Stomach (tissue), 9 donors: ENCODE results near the gene TMTC1. TPM values are rescaled to one million over a fixed set of nuclear protein-coding genes. Genes with fewer than 3 reads are reported as not detected.

Experiments
- DNase-seq, 2 donors: peaks; one replicate each; pipeline versions ENCODE4 v3.0.0 to v3.0.0-alpha.2; 2013 to 2019
- H3K27ac ChIP-seq, 5 donors: fragments of 200-600 bp in 4 of 5; sonication (generic) in 4 of 5; one replicate each; pipeline ENCODE4 v1.5.1; 2013 to 2019; ENCODE audit warnings: mild to moderate bottlenecking in 1 of 5, moderate library complexity in 1 of 5
- H3K27me3 ChIP-seq, 3 donors: fragments of 200-600 bp; sonication (generic); one replicate each; pipeline ENCODE4 v1.5.1; 2017 to 2019; ENCODE audit warnings: mixed run types in 1 of 3
- H3K36me3 ChIP-seq, 4 donors: fragments of 200-600 bp; sonication (generic); 1 replicate in 3 of 4; 2 replicates in 1 of 4; pipeline ENCODE4 v1.5.1; 2016 to 2019
- H3K4me1 ChIP-seq, 4 donors: fragments of 200-600 bp; sonication (generic); one replicate each; pipeline ENCODE4 v1.5.1; 2016 to 2019
- H3K4me3 ChIP-seq, 4 donors: fragments of 200-600 bp; sonication (generic) in 3 of 4; one replicate each; pipeline ENCODE4 v1.5.1; 2016 to 2019; ENCODE audit warnings: mild to moderate bottlenecking in 1 of 4
- H3K9me3 ChIP-seq, 4 donors: fragments of 200-600 bp; sonication (generic); one replicate each; pipeline ENCODE4 v1.5.1; 2016 to 2019
- EP300 ChIP-seq: sonication (generic); formaldehyde crosslinking; IDR thresholded peaks from one replicate; pipeline ENCODE4 v1.6.1; 2017; ENCODE audit warnings: antibody characterized with exemption
- POLR2A ChIP-seq, 4 donors: fragments of 450-650 bp; IDR thresholded peaks; one replicate each; pipeline ENCODE4 v1.6.1; 2016; ENCODE audit warnings: antibody characterized with exemption in 4 of 4, control low read depth in 2 of 4, mild to moderate bottlenecking in 1 of 4, moderate library complexity in 1 of 4
- POLR2AphosphoS5 ChIP-seq, 3 donors: sonication (generic); formaldehyde crosslinking; IDR thresholded peaks; one replicate each; pipeline ENCODE4 v1.6.1; 2016; ENCODE audit warnings: antibody characterized with exemption in 3 of 3
- WGBS, 5 donors: extraction: QIAGEN DNeasy Blood & Tissue Kit in 3 of 5; methylation state at CpG; one replicate each; pipeline versions ENCODE4 v1.1.5 to v1.1.7; 2013 to 2018; 5-methylcytosine and 5-hydroxymethylcytosine counted together
- intact Hi-C: fragments of 100-400 bp; cut with DNase I; formaldehyde crosslinking; loops from one replicate; pipeline ENCODE4 v1.15.1; 2023; ENCODE audit warnings: low total_unique reads
- polyA plus RNA-seq, 3 donors: library from polyadenylated mRNA; stranded (reverse); fragments of 200-250 nt; gene quantifications; one replicate each; pipeline ENCODE4 v1.2.3, GENCODE V29; 2013
- total RNA-seq, 5 donors: library from RNA; depleted of rRNA; stranded (reverse); fragments of >200 nt; gene quantifications; one replicate each; pipeline versions ENCODE4 v1.1.0 to v1.2.3, GENCODE V29; 2014 to 2016
- TF ChIP-seq, protein P1 (sequence below), 7 experiments: fragments of 450-650 bp in 4 of 7; fragments of 200-600 bp in 3 of 7; sonication (generic) in 3 of 7; IDR thresholded peaks; one replicate each; pipeline ENCODE4 v1.5.1; 2016 to 2019; ENCODE audit warnings: antibody characterized with exemption in 7 of 7, control low read depth in 2 of 7, mild to moderate bottlenecking in 1 of 7
- donor health status: healthy with polysubstance abuse.
- donor health status: Bipolar disorder and iron deficiency.
- donor health status: healthy.

TMTC1 gene
- total and polyA plus RNA-seq, 8 donors = 1.5 to 76.8 (median 19.1) TPM

DNA sequence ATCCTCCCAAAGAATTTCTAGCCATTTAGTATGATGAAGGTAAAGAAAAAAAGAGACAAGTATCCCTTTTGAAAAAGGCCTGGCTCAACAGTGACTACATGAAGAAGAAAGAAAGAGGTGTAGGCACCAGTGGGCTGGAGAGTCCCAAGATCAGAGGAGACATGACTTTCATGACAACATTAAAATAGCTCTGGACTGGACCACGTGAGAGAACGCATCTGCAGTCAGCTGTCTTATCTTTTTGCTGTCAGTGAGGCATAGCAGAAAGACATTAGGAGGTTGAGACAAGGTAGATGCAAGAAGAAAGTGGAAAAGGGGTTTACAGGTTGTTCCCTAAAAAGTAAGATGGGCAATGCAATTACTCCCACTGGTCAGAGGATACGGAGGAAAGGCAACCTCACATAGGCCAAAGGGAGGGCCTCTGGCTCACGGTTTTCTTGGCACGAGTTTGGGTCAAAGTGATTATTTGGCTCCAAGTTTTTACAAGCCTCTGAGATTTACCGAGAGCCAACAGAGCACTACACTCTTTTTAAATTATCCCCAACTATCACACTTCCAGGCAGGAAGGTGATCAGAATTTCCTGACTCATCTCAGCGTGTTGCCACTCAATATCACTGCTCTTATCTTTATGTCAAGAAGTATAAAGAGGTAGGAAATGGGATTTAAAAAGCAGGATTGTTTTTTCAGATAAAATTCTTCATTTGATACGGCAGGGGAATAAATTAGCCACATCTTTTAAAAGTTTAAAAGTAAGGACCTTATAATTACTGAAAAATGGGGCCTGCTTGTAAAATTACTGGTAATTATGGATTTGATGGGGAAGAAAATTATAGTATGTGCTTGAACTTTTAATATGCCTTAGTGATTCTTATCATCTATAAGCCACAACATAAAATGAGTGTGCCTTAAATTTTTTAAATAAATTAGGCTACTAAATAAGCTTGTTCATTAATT lies 29.2 kb downstream of the TMTC1 start:
- 58 to 62% (median 59%) methylated on average over 8 of the region's 8 CpGs for WGBS, 5 donors
- TF ChIP-seq POLR2AphosphoS5 (IDR thresholded peaks at IDR 0.05) (no peak), POLR2A (IDR thresholded peaks at IDR 0.05) (no peak), EP300 (no peak)
- TF ChIP-seq, protein P1, sequence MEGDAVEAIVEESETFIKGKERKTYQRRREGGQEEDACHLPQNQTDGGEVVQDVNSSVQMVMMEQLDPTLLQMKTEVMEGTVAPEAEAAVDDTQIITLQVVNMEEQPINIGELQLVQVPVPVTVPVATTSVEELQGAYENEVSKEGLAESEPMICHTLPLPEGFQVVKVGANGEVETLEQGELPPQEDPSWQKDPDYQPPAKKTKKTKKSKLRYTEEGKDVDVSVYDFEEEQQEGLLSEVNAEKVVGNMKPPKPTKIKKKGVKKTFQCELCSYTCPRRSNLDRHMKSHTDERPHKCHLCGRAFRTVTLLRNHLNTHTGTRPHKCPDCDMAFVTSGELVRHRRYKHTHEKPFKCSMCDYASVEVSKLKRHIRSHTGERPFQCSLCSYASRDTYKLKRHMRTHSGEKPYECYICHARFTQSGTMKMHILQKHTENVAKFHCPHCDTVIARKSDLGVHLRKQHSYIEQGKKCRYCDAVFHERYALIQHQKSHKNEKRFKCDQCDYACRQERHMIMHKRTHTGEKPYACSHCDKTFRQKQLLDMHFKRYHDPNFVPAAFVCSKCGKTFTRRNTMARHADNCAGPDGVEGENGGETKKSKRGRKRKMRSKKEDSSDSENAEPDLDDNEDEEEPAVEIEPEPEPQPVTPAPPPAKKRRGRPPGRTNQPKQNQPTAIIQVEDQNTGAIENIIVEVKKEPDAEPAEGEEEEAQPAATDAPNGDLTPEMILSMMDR (IDR thresholded peaks at IDR 0.05) = no peak
- H3K27ac ChIP-seq = no peak overlapping the region
- no peaks in the 10 kb centered on the region for H3K9me3 ChIP-seq
- no peak overlapping the region for H3K4me3 ChIP-seq
- H3K36me3 ChIP-seq = peaks cover 0 to 41% (median 25%) of the 10 kb centered on the region in 4 donors
- intact Hi-C loops = no loop called here
- DNase-seq = no peak
- H3K27me3 ChIP-seq = peaks cover 0 to 5% (median 0%) of the 10 kb centered on the region in 3 donors
- no peaks in the 10 kb centered on the region for H3K4me1 ChIP-seq

DNA sequence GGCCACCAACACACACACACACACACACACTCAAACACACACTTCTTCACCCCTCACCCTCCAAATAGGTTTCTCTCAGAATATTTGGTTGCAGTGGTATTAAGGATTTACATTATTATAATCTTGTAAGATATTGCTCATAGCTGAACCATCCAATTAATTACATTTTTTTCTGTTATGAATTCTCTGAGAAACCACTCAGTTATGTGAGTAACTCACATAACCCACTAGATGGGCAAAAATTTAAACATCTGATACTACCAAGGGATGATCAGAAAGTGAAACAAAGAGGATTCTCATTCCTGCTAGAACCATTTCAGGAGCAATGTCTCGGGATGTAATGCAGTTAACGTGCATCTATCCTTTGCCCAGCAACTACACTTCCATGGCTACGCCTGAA lies 31.6 kb downstream of the TMTC1 start:
- H3K4me3 ChIP-seq = no peak overlapping the region
- H3K27ac ChIP-seq = no peak overlapping the region
- DNase-seq = no peak
- no peaks in the 10 kb centered on the region for H3K4me1 ChIP-seq
- TF ChIP-seq POLR2AphosphoS5 (IDR thresholded peaks at IDR 0.05) = no peak
- TF ChIP-seq, protein P1 (IDR thresholded peaks at IDR 0.05) = no peak
- TF ChIP-seq EP300 = no peak
- TF ChIP-seq POLR2A (IDR thresholded peaks at IDR 0.05) = no peak
- WGBS, 5 donors = 89 to 97% (median 90%) methylated on average over 3 of the region's 3 CpGs
- intact Hi-C loops = no loop called here
- peaks cover 0 to 28% (median 22%) of the 10 kb centered on the region in 4 donors for H3K36me3 ChIP-seq
- peaks cover 0 to 5% (median 0%) of the 10 kb centered on the region in 3 donors for H3K27me3 ChIP-seq
- no peaks in the 10 kb centered on the region for H3K9me3 ChIP-seq

DNA sequence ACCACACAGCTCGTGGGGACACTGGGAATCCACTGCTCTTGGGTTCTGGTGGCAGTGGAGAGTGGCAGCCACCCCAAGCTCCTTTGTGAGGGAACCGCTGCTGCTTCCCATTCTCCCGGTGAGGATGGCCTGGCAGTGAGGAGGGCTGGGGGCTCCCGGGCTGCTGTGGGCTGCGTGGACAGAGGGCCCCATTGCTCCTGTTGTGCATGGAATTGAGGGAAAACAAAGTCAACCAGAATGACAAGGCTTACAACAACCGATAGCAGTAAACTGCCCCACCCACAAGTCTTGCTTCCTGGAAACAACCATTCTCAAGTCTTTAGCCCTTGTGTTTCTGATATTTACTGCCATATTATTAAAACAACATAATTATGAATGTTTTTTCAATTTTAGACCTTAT lies 32.1 kb downstream of the TMTC1 start:
- intact Hi-C loops = no loop called here
- WGBS, 5 donors = 60 to 72% (median 62%) methylated on average over 6 of the region's 6 CpGs
- Histone ChIP-seq H3K4me1 (no peaks in the 10 kb centered on the region), H3K27me3 (peaks cover 0 to 5% (median 0%) of the 10 kb centered on the region in 3 donors), H3K27ac (no peak overlapping the region), H3K4me3 (no peak overlapping the region), H3K36me3 (peaks cover 0 to 26% (median 21%) of the 10 kb centered on the region in 4 donors), H3K9me3 (no peaks in the 10 kb centered on the region)
- TF ChIP-seq POLR2A (IDR thresholded peaks at IDR 0.05) = no peak
- TF ChIP-seq, protein P1 (IDR thresholded peaks at IDR 0.05) = no peak
- no peak for TF ChIP-seq EP300
- no peak for TF ChIP-seq POLR2AphosphoS5 (IDR thresholded peaks at IDR 0.05)
- no peak for DNase-seq

DNA sequence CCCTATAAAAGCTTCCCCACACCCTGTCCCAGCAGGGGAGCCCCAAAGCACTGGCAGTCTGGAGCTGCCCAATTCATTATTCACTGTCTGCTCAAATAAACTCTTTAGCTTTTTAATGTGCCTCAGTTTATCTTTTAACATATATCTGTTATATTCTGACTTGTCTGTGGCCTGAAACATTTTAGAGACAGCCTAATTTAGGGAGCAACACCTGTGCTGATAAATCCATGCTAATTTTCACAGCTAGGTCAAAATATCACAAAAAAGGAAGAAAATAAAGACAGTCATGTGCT lies 32.9 kb downstream of the TMTC1 start:
- Histone ChIP-seq H3K36me3 (peaks cover 0 to 26% (median 21%) of the 10 kb centered on the region in 4 donors), H3K27me3 (peaks cover 0 to 5% (median 0%) of the 10 kb centered on the region in 3 donors), H3K4me1 (no peaks in the 10 kb centered on the region), H3K27ac (no peak overlapping the region), H3K9me3 (no peaks in the 10 kb centered on the region), H3K4me3 (no peak overlapping the region)
- intact Hi-C loops = no loop called here
- TF ChIP-seq POLR2A (IDR thresholded peaks at IDR 0.05) = no peak
- TF ChIP-seq EP300 = no peak
- TF ChIP-seq, protein P1 (IDR thresholded peaks at IDR 0.05) = no peak
- no peak for TF ChIP-seq POLR2AphosphoS5 (IDR thresholded peaks at IDR 0.05)
- no peak for DNase-seq
